ENCODE data around the gene DOK3. TPM values are rescaled to one million over a fixed set of nuclear protein-coding genes. Genes with fewer than 3 reads are reported as not detected.

Gene DOK3
- polyA plus RNA-seq, 1 experiment = 0.50 TPM

DNA sequence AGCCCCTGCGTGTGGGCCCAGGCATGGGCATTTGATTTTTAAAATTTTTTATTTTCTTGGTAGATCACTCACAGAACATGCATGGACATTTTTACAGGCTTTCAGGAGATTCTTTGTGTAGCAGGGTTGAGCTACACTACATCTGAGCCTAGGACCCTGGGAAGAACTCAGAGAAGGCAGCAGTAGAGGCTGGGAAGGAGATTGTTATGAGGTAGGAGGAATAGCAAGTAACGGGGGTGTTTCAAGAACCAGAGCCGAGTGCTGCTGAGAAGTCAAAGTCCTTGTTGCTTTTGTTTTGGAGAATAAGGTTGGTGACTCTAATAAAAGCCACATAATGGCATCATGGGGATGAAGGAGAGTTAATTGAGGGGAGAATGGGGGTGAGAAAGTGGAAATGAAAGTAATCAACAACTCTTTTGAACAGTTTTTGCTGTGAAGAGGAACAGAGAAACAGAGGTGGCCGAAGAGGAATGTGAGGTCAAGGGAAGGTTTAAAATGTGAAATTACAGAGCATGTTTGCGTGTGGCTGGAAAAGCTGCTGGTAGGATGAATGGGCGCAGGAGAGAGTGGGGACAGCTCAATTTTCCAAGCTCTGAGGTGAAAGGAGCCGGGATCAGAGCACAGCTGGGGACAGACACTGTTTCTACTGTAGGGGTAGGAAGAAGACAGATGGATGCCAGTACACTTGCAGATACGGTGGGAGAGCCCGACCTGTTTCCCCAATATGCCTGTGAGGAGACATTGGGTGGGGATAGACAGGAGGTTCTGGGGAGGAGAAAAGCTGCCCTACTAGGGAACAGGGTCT lies 7.5 kb downstream of the DOK3 start:
- no peak overlapping the region for H3K27ac ChIP-seq (ENCODE audit: low read depth, low read length)
- CTCF ChIA-PET = interaction anchor here (0.5 to 4.0 kb wide), 24 partner anchors 9 to 192 kb away, joined by 3 to 40 read pairs (median 8); partner anchors contain the start of genes DDX41 and LMAN2
- DNase-seq (ENCODE audit: low read depth, low spot score) = no peak
- no peaks in the 10 kb centered on the region for H3K9me3 ChIP-seq (ENCODE audit: control insufficient read depth, insufficient read depth, low read length)
- TF ChIP-seq, protein P1, sequence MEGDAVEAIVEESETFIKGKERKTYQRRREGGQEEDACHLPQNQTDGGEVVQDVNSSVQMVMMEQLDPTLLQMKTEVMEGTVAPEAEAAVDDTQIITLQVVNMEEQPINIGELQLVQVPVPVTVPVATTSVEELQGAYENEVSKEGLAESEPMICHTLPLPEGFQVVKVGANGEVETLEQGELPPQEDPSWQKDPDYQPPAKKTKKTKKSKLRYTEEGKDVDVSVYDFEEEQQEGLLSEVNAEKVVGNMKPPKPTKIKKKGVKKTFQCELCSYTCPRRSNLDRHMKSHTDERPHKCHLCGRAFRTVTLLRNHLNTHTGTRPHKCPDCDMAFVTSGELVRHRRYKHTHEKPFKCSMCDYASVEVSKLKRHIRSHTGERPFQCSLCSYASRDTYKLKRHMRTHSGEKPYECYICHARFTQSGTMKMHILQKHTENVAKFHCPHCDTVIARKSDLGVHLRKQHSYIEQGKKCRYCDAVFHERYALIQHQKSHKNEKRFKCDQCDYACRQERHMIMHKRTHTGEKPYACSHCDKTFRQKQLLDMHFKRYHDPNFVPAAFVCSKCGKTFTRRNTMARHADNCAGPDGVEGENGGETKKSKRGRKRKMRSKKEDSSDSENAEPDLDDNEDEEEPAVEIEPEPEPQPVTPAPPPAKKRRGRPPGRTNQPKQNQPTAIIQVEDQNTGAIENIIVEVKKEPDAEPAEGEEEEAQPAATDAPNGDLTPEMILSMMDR (IDR thresholded peaks at IDR 0.05; ENCODE audit: low read depth, low read length) = no peak
- no peak overlapping the region for H3K4me3 ChIP-seq (ENCODE audit: low read depth, low read length)
- no peaks in the 10 kb centered on the region for H3K27me3 ChIP-seq (ENCODE audit: control insufficient read depth, insufficient read depth, low read length)
- POLR2A ChIA-PET = interaction anchor here (1.4 kb wide), 1 partner anchor 13 kb away, joined by 3 read pairs; no protein-coding TSS in a partner anchor

DNA sequence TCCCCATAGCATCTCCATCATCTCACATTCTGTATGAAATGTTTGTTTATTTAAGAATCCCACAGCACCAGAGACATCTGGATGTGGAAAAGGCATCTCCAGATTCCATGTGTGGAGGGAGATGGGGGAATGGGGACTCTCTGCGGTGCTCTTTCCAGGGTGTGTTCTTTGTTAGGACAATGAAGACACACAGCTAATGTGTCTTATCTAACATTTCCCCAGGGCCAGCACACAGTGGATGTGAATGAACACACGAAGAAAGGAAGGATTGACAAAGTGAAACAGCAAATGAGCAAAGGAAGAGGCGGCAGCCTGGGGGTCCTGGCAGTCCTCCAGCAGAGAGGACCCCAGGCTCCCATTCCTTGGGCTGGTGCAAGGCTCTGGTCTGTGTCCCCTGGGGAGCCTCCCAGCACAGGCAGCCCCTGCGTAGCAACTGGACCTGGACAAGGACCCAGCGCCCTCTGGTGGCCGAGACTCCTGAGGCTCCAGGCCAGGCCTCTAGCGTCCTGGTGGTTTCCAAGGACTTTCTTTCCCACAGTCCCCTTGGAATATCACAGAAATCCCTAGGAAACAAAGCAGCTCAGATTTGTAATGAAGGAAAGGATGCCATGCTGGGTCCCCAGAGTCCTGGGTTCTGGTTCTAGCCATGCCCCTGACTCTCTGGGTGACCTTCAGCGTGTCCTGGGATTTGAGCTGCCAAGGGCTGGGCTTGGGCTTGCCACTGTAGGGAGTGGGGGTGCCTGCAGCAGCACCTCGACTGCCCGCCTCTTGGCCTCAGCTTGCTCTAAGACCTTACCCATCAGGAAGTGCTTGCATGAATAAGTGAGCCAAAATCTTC lies 8.7 kb downstream of the DOK3 start:
- TF ChIP-seq, protein P1 (IDR thresholded peaks at IDR 0.05; ENCODE audit: low read depth, low read length) = peak; percentile 95
- ChIA-PET POLR2A (interaction anchor here (0.8 to 1.4 kb wide), 4 partner anchors 15 to 45 kb away, joined by 3 to 4 read pairs (median 4); no protein-coding TSS in a partner anchor), CTCF (interaction anchor here (0.6 to 4.0 kb wide), 29 partner anchors 8 to 191 kb away, joined by 3 to 40 read pairs (median 7); partner anchors contain the start of genes DDX41 and LMAN2)
- H3K9me3 ChIP-seq (ENCODE audit: control insufficient read depth, insufficient read depth, low read length) = no peaks in the 10 kb centered on the region; the same call in 1 of the 2 replicates
- no peak for DNase-seq (ENCODE audit: low read depth, low spot score)
- H3K27me3 ChIP-seq (ENCODE audit: control insufficient read depth, insufficient read depth, low read length) = no peaks in the 10 kb centered on the region
- H3K27ac ChIP-seq (ENCODE audit: low read depth, low read length) = peak overlapping the region; percentile 67
- no peak overlapping the region for H3K4me3 ChIP-seq (ENCODE audit: low read depth, low read length)

DNA sequence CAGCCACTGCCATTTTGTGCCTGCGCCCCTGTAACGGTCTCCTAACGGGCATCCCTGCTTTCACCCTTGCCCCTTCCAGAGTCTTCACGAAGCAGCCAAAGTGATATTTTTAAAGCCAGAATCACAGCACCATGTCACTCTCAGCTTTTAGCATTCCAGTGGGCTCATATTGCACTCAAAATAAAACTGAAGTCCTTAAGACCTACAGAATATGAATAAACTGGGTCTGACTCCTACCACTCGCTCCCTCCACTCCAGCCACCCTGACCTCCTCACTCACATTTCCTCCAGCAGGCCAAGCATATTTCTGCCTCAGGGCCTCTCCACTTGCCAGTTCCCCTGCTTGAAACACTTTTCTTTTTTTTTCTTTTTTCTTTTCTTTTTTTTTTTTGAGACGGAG lies 9.8 kb downstream of the DOK3 start:
- Histone ChIP-seq H3K27ac (ENCODE audit: low read depth, low read length) (peak overlapping the region; percentile 67), H3K9me3 (ENCODE audit: control insufficient read depth, insufficient read depth, low read length) (no peaks in the 10 kb centered on the region; the same call in 1 of the 2 replicates), H3K27me3 (ENCODE audit: control insufficient read depth, insufficient read depth, low read length) (no peaks in the 10 kb centered on the region), H3K4me3 (ENCODE audit: low read depth, low read length) (no peak overlapping the region)
- CTCF ChIA-PET = interaction anchor here (1.0 to 4.0 kb wide), 8 partner anchors 11 to 182 kb away, joined by 5 to 40 read pairs (median 8); partner anchors contain the start of gene DDX41
- POLR2A ChIA-PET = interaction anchor here (1.0 kb wide), 1 partner anchor 22 kb away, joined by 4 read pairs; no protein-coding TSS in a partner anchor
- no peak for DNase-seq (ENCODE audit: low read depth, low spot score)
- TF ChIP-seq, protein P1 (IDR thresholded peaks at IDR 0.05; ENCODE audit: low read depth, low read length) = no peak

DNA sequence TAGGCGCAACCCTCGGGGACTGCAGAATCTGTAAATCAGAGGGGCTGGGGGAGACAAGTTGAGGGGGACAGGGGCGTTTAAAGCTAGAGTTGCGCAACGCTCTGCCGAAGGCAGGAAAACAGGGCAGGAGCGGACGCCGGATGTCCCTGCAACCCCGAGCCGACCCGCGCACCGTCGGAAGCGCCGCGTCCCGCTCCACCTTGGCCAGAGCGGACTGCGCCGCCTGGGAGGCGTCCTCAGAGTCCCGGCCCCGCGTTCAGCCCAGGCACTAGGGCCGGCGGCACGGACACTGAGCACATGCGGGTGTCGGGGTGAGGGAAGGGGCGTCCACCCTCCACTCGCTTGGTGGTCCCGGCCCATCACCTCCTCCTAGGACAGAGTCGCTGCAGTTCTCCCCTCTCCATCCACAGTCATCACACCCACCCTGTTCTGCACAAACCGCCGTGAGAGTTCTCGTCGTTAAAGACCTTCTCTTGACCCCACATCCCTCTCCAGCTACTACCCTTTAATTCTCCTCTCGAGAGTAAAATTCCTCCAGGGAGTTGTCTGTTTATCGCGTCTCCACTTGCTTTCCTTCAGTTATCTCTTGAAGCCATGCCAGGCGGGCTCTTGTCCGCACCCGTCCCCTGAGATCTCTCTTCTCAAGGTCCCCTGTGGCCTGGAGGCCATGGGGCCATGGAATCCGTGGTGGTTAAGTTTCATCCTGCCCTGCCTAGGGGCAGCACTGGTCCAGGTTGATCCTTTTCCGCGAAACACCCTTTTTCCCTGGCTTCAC lies 11.4 kb downstream of the DOK3 start:
- H3K27me3 ChIP-seq (ENCODE audit: control insufficient read depth, insufficient read depth, low read length) = no peaks in the 10 kb centered on the region
- no peak for DNase-seq (ENCODE audit: low read depth, low spot score)
- H3K27ac ChIP-seq (ENCODE audit: low read depth, low read length) = no peak overlapping the region
- ChIA-PET CTCF (interaction anchor here (1.4 to 2.4 kb wide), 2 partner anchors 41 to 94 kb away, joined by 4 to 8 read pairs; no protein-coding TSS in a partner anchor), POLR2A (interaction anchor here (0.6 to 12.1 kb wide), 23 partner anchors 9 to 186 kb away, joined by 3 to 230 read pairs (median 4); partner anchors contain the start of genes B4GALT7, DBN1, DDX41 and FAM193B)
- H3K4me3 ChIP-seq (ENCODE audit: low read depth, low read length) = peak overlapping the region; percentile 56
- TF ChIP-seq, protein P1 (IDR thresholded peaks at IDR 0.05; ENCODE audit: low read depth, low read length) = no peak
- H3K9me3 ChIP-seq (ENCODE audit: control insufficient read depth, insufficient read depth, low read length) = no peaks in the 10 kb centered on the region; the same call in 1 of the 2 replicates

All from AG04450 (cell line).